GM21723 (cell line): ENCODE data around the gene GCNT3.
"Not testable (repeated sequence)": the region's sequence is repeated elsewhere in the genome, so short reads cannot be mapped to it uniquely, and the experiment has no call there.

Experiments
- ATAC-seq: cut with Tn5 transposase; IDR thresholded peaks from one replicate; pipeline ENCODE4 v1.9.1; 2021; ENCODE audit warnings: mild to moderate bottlenecking, moderate library complexity; ENCODE audit not compliant: unreplicated experiment

GCNT3 gene

GRCh38 chr15:59616379-59616778 lies 4.8 kb downstream of the GCNT3 start:
- no peak for ATAC-seq

DNA sequence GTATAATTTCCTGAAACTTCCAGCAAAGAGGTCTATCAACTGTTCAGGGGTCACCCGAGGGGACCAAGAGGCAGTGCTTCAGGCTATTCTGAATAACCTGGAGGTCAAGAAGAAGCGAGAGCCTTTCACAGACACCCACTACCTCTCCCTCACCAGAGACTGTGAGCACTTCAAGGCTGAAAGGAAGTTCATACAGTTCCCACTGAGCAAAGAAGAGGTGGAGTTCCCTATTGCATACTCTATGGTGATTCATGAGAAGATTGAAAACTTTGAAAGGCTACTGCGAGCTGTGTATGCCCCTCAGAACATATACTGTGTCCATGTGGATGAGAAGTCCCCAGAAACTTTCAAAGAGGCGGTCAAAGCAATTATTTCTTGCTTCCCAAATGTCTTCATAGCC lies 6.8 kb downstream of the GCNT3 start:
- ATAC-seq = no peak

GRCh38 chr15:59622289-59622688 lies 10.7 kb downstream of the GCNT3 start:
- ATAC-seq = peak; percentile 73

GRCh38 chr15:59632714-59633113 lies 21.1 kb downstream of the GCNT3 start:
- ATAC-seq = no peak

GRCh38 chr15:59636184-59636583 lies 24.6 kb downstream of the GCNT3 start:
- no peak for ATAC-seq

DNA sequence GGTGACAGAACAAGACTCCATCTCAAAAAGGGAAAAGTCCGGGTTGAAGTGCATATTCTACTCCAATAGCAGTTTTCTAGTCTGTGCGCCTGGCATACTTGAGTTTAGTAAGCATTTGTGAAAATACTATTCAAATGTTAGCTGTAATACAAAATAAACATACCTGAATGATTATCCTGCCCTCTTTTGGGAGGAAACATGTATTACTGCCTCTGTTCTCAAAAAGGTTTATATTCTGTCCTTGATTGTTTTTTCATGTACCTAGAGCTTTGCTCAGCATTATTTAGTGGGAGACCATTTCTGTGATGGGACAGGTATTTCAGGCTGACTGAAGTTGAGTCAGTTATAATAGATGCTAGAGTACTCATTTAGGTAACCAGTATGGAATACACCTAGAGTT lies 25.9 kb downstream of the GCNT3 start:
- not testable (repeated sequence) for ATAC-seq

- ATAC-seq = no peak
Measured at GRCh38 chr15:59642351-59642750, 30.8 kb downstream of the GCNT3 start.

DNA sequence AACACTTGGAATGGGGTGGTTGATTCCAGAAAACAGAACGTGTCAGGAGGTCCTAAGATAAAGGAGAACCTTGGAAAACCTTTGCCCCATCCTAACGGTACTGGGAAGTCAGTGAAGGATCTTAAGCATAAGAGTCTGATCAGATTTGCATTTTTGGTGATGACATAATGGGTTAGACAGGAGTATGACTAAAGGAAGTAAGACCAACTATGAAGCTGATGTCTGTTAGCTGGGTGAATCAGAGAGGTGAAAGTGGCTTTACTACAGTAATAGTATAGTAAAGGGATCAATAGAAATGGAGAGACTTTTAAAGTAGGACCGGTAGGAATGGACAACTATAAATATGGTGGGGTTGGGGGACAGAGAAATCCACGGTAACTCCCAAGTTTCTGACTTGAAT lies 33.2 kb downstream of the GCNT3 start:
- ATAC-seq = no peak

GRCh38 chr15:59645812-59646211 lies 34.2 kb downstream of the GCNT3 start:
- ATAC-seq = not testable (repeated sequence)

- no peak for ATAC-seq
Measured at GRCh38 chr15:59646277-59646676, 34.7 kb downstream of the GCNT3 start.

GRCh38 chr15:59647085-59647484 lies 35.5 kb downstream of the GCNT3 start:
- ATAC-seq = no peak

DNA sequence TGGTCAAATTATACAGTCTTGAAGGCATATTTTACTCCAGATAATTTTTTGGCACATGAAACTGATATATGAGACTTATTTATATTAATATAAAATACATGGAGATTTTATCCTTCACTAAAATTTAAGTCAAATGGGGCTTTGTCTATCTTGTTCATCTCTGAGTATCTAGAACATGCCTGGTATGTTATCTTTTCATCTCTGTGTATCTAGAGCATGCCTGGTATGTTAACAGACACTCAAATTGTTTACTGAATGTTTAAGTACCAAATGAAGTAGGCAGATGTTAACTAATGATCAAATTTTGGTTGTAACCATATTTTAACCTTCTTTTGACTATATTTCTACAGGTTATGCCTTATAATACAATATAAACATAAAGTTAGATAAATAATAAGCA lies 38.0 kb downstream of the GCNT3 start:
- ATAC-seq = no peak

DNA sequence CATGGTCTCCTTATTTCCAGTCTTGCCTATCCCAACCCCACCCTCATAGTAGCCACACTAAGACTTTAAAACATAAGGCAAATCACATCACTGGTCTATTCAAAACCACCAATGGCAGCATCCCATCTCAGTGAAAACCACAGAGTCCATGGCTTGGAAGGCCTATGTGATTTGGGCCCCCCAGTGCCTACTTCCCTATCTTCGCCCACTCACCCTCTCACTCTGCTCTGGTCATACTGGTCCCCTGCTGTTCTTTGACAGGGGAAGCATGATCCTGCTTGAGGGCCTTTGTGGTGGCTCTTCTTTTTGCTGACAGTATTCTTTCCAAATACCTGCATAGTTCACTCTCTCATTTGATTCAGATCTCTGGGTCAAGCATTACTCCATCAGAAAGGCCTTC lies 42.5 kb downstream of the GCNT3 start:
- ATAC-seq = no peak

DNA sequence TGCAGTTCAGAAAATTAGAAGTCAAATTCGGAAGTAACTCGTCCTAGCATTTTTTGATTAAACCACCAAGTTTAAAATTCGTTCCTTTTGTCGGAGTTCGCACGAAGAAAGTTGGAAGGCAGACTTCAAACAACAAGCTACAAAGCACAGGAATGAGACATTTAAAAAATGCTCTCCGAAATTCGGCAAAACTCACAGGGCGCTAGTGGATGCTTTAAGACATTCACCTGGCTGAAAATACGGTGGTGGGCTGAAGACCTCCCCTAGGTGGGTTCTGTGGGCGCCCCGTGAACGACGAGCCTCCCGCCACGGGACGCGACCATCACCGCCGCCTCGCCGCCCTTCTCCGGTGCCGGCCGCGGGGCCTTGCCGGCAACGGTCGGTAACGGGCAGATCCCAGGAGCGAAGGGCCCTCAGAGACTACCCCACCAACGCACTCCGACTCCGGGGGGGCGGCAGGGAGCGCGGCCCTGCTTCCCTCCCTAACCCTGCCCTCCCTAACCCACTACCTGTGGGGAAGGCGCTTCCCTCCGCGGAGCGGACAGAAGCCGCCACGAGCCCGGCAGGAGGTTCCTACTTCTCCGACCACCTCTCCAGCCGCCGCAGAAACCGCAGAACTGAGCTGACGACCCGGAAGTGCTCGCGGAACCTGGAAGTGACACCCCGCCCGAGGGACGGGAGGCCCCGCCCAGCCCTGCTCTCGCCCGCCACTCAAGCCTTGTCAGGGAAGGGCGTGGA lies 45.5 kb downstream of the GCNT3 start, which contains the start of gene GTF2A2:
GTF2A2 (minus strand) TSS at position 619 of the 738 bp plus-strand sequence. CDS start 5,238 bp downstream, outside the sequence.
- ATAC-seq = peak; percentile 96

DNA sequence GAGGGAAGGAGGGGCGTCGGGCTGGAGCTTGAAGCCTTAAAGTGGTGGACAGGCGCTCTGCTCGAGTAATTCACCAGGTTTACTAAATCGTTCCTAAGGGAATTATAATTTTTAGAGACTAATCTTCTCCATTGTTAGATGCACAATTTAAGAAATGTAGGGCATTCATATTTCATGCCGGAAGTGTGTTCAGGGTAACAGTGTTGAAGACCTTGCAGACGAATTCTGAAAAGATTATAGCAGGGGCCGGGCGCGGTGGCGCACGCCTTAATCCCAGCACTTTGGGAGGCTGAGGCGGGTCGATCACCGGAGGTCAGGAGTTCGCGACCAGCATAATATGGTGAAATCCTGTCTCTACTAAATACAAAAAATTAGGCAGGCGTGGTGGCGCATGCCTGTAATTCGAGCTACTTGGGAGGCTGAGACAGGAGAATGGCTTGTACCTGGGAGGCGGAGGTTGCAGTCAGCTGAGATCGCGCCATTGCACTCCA lies 46.1 kb downstream of the GCNT3 start:
- no peak for ATAC-seq

DNA sequence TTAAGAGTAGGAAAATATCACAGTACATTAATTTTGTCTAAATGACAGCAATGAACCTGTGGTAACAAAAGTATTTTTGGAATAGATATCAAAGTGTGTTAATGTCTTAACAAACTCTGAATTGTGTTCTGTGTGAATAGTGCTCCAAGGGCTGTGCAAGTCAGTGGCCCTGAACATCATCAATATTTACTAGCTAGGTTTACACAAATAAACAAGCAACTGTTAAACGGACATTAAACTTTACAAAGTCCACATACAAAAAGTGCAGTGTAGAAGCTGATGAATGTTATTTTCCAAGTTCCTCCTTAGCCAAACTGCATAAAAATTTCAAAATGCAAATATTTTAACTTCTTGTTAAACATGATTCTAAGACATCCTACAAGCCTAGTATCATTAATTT lies 47.8 kb downstream of the GCNT3 start:
- no peak for ATAC-seq

DNA sequence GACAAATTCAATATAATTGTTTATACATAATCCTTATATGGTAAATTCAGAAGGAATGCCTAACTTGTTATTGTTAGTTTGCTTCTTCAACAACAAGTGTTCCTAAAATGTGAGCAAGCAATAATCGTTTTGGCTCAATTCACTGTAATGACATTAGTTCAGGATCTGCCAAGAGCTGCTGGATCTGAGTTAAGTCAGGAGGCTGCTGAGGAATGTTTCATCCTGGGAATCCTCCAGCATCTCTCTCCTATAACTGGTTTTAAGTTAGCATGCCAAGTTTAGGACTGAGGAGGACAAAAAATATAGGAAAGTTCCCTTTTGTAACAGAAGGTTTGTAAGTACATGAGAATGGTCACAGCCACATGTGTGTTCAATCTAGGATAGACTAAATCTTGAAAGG lies 50.7 kb downstream of the GCNT3 start:
- no peak for ATAC-seq

- no peak for ATAC-seq
Measured at GRCh38 chr15:59668556-59668955, 57.0 kb downstream of the GCNT3 start.
